ENCODE results near the gene SYTL2.

Gene SYTL2

GRCh38 chr11:85826116-85826855 is 15.3 kb upstream of the SYTL2 start:
- DNase-seq (ENCODE audit: extremely low read depth, low read depth): no peak
- TF ChIP-seq CTCF (IDR thresholded peaks at IDR 0.05; ENCODE audit: low read depth, low read length, missing control alignments): peak; percentile 56
- H3K4me3 ChIP-seq (replicated peaks; ENCODE audit: low read depth, low read length): no peak overlapping the region

GRCh38 chr11:85825616-85826015 is 14.7 kb upstream of the SYTL2 start:
- no peak for DNase-seq (ENCODE audit: extremely low read depth, low read depth)
- no peak for TF ChIP-seq CTCF (IDR thresholded peaks at IDR 0.05; ENCODE audit: low read depth, low read length, missing control alignments)
- no peak overlapping the region for H3K4me3 ChIP-seq (replicated peaks; ENCODE audit: low read depth, low read length)

- no peak for DNase-seq (ENCODE audit: extremely low read depth, low read depth)
- TF ChIP-seq CTCF (IDR thresholded peaks at IDR 0.05; ENCODE audit: low read depth, low read length, missing control alignments): no peak
- H3K4me3 ChIP-seq (replicated peaks; ENCODE audit: low read depth, low read length): no peak overlapping the region
Measured at GRCh38 chr11:85823816-85824215, 12.9 kb upstream of the SYTL2 start.

- no peak for DNase-seq (ENCODE audit: extremely low read depth, low read depth)
- TF ChIP-seq CTCF (IDR thresholded peaks at IDR 0.05; ENCODE audit: low read depth, low read length, missing control alignments): no peak
- H3K4me3 ChIP-seq (replicated peaks; ENCODE audit: low read depth, low read length): no peak overlapping the region
Measured at GRCh38 chr11:85822814-85823213, 11.9 kb upstream of the SYTL2 start.

- no peak overlapping the region for H3K4me3 ChIP-seq (replicated peaks; ENCODE audit: low read depth, low read length)
- no peak for DNase-seq (ENCODE audit: extremely low read depth, low read depth)
- TF ChIP-seq CTCF (IDR thresholded peaks at IDR 0.05; ENCODE audit: low read depth, low read length, missing control alignments): no peak
Measured at GRCh38 chr11:85821636-85822035, 10.7 kb upstream of the SYTL2 start.

GRCh38 chr11:85819441-85819840 is 8.5 kb upstream of the SYTL2 start:
- no peak for TF ChIP-seq CTCF (IDR thresholded peaks at IDR 0.05; ENCODE audit: low read depth, low read length, missing control alignments)
- no peak overlapping the region for H3K4me3 ChIP-seq (replicated peaks; ENCODE audit: low read depth, low read length)
- DNase-seq (ENCODE audit: extremely low read depth, low read depth): no peak
